Measurements from ENCODE around the gene ZNF746.

The ZNF746 gene

GRCh38 chr7:149432121-149432691 is 65.4 kb downstream of the ZNF746 start:
- Mint-ChIP-seq H3K4me1 (ENCODE audit: low read depth) (no peaks in the 10 kb centered on the region), H3K27ac (no peak overlapping the region), H3K36me3 (ENCODE audit: low read depth) (peaks cover 60% of the 10 kb centered on the region), H3K9me3 (no peaks in the 10 kb centered on the region), H3K4me3 (no peak overlapping the region), H3K27me3 (no peaks in the 10 kb centered on the region)

- Mint-ChIP-seq H3K27me3 (no peaks in the 10 kb centered on the region), H3K27ac (no peak overlapping the region), H3K36me3 (ENCODE audit: low read depth) (peaks cover 56% of the 10 kb centered on the region), H3K9me3 (no peaks in the 10 kb centered on the region), H3K4me1 (ENCODE audit: low read depth) (no peaks in the 10 kb centered on the region), H3K4me3 (no peak overlapping the region)
Observed at GRCh38 chr7:149431486-149432120, 66.0 kb downstream of the ZNF746 start.

- Mint-ChIP-seq H3K36me3 (ENCODE audit: low read depth) (peaks cover 48% of the 10 kb centered on the region), H3K4me3 (no peak overlapping the region), H3K4me1 (ENCODE audit: low read depth) (no peaks in the 10 kb centered on the region), H3K27ac (no peak overlapping the region), H3K27me3 (no peaks in the 10 kb centered on the region), H3K9me3 (no peaks in the 10 kb centered on the region)
Observed at GRCh38 chr7:149430192-149430591, 67.4 kb downstream of the ZNF746 start.

- no peak overlapping the region for H3K4me3 Mint-ChIP-seq
- H3K27ac Mint-ChIP-seq: no peak overlapping the region
- no peaks in the 10 kb centered on the region for H3K9me3 Mint-ChIP-seq
- peaks cover 4% of the 10 kb centered on the region for H3K4me1 Mint-ChIP-seq (ENCODE audit: low read depth)
- peaks cover 4% of the 10 kb centered on the region for H3K27me3 Mint-ChIP-seq
- H3K36me3 Mint-ChIP-seq (ENCODE audit: low read depth): peaks cover 34% of the 10 kb centered on the region
Observed at GRCh38 chr7:149427893-149428292, 69.7 kb downstream of the ZNF746 start.

- Mint-ChIP-seq H3K9me3 (no peaks in the 10 kb centered on the region), H3K4me1 (ENCODE audit: low read depth) (peaks cover 4% of the 10 kb centered on the region), H3K27me3 (peaks cover 4% of the 10 kb centered on the region), H3K27ac (no peak overlapping the region), H3K4me3 (no peak overlapping the region), H3K36me3 (ENCODE audit: low read depth) (peaks cover 27% of the 10 kb centered on the region)
Observed at GRCh38 chr7:149427096-149427680, 70.4 kb downstream of the ZNF746 start.

- no peaks in the 10 kb centered on the region for H3K9me3 Mint-ChIP-seq
- peaks cover 3% of the 10 kb centered on the region for H3K36me3 Mint-ChIP-seq (ENCODE audit: low read depth)
- peaks cover 10% of the 10 kb centered on the region for H3K4me1 Mint-ChIP-seq (ENCODE audit: low read depth)
- H3K4me3 Mint-ChIP-seq: peak overlapping the region; percentile 30
- H3K27ac Mint-ChIP-seq: peak overlapping the region; percentile 49
- H3K27me3 Mint-ChIP-seq: peaks cover 4% of the 10 kb centered on the region
Observed at GRCh38 chr7:149423449-149424110, 74.0 kb downstream of the ZNF746 start.

- H3K4me3 Mint-ChIP-seq: peak overlapping the region; percentile 62
- no peaks in the 10 kb centered on the region for H3K36me3 Mint-ChIP-seq (ENCODE audit: low read depth)
- H3K27ac Mint-ChIP-seq: peak overlapping the region; percentile 49
- H3K9me3 Mint-ChIP-seq: no peaks in the 10 kb centered on the region
- H3K4me1 Mint-ChIP-seq (ENCODE audit: low read depth): peaks cover 10% of the 10 kb centered on the region
- H3K27me3 Mint-ChIP-seq: peaks cover 4% of the 10 kb centered on the region
Observed at GRCh38 chr7:149422914-149423301, 74.7 kb downstream of the ZNF746 start.
